ENCODE data around the gene F8. TPM values are rescaled to one million over a fixed set of nuclear protein-coding genes. Genes with fewer than 3 reads are reported as not detected.

The F8 gene
- total RNA-seq, 1 experiment from 2014 or later: 0.91 TPM

- no peaks in the 10 kb centered on the region for H3K79me2 ChIP-seq (ENCODE audit: low read length)
- H3K9me3 ChIP-seq (ENCODE audit: low read length): no peaks in the 10 kb centered on the region
- BruUV-seq (replicated peaks): no TSS peak
- DNase-seq (no peak), ATAC-seq (no peak)
- ChIA-PET CTCF (no interaction called here), POLR2A (ENCODE audit: unreplicated experiment) (no interaction called here)
- no peaks in the 10 kb centered on the region for H4K20me1 ChIP-seq (ENCODE audit: low read length)
- H3K4me1 ChIP-seq (ENCODE audit: insufficient read depth, low read length): no peaks in the 10 kb centered on the region
- no peak overlapping the region for H3K27ac ChIP-seq (ENCODE audit: low read length)
- no peaks in the 10 kb centered on the region for H3K27me3 ChIP-seq (ENCODE audit: low read length)
- no peak overlapping the region for H3K4me2 ChIP-seq (ENCODE audit: low read length)
- H3K9ac ChIP-seq (ENCODE audit: low read length): no peak overlapping the region
- H3K9me2 ChIP-seq (replicated peaks; ENCODE audit: low read length): no peaks in the 10 kb centered on the region
- no peaks in the 10 kb centered on the region for H3K36me3 ChIP-seq (ENCODE audit: low read depth, low read length)
- no peaks in the 10 kb centered on the region for H3F3A ChIP-seq (ENCODE audit: low read length, unreplicated experiment)
- TF ChIP-seq CTCF (conservative IDR thresholded peaks at IDR 0.05; ENCODE audit: low read depth, low read length) (no peak), EZH2 (IDR thresholded peaks at IDR 0.05; ENCODE audit: low read length, unreplicated experiment) (no peak), EZH2phosphoT487 (IDR thresholded peaks at IDR 0.05; ENCODE audit: borderline replicate concordance, low read length) (no peak)
- H2AFZ ChIP-seq (ENCODE audit: low read length): no peak overlapping the region
- H3K4me3 ChIP-seq (ENCODE audit: low read length): no peak overlapping the region
- intact Hi-C loops (cut with micrococcal nuclease): no loop called here
Observed at GRCh38 chrX:155001873-155002272, 20.6 kb downstream of the F8 start.

GRCh38 chrX:155000841-155001240, 21.7 kb downstream of the F8 start:
- ChIA-PET CTCF (no interaction called here), POLR2A (ENCODE audit: unreplicated experiment) (no interaction called here)
- H3K27me3 ChIP-seq (ENCODE audit: low read length): no peaks in the 10 kb centered on the region
- intact Hi-C loops (cut with micrococcal nuclease): no loop called here
- no peak overlapping the region for H2AFZ ChIP-seq (ENCODE audit: low read length)
- BruUV-seq (replicated peaks): no TSS peak
- no peak for TF ChIP-seq EZH2phosphoT487 (IDR thresholded peaks at IDR 0.05; ENCODE audit: borderline replicate concordance, low read length)
- no peak for TF ChIP-seq EZH2 (IDR thresholded peaks at IDR 0.05; ENCODE audit: low read length, unreplicated experiment)
- no peak overlapping the region for H3K4me3 ChIP-seq (ENCODE audit: low read length)
- no peaks in the 10 kb centered on the region for H4K20me1 ChIP-seq (ENCODE audit: low read length)
- no peaks in the 10 kb centered on the region for H3K4me1 ChIP-seq (ENCODE audit: insufficient read depth, low read length)
- no peaks in the 10 kb centered on the region for H3F3A ChIP-seq (ENCODE audit: low read length, unreplicated experiment)
- ATAC-seq: no peak
- H3K79me2 ChIP-seq (ENCODE audit: low read length): no peaks in the 10 kb centered on the region
- no peak overlapping the region for H3K9ac ChIP-seq (ENCODE audit: low read length)
- no peak for DNase-seq
- H3K36me3 ChIP-seq (ENCODE audit: low read depth, low read length): no peaks in the 10 kb centered on the region
- no peak overlapping the region for H3K4me2 ChIP-seq (ENCODE audit: low read length)
- no peaks in the 10 kb centered on the region for H3K9me2 ChIP-seq (replicated peaks; ENCODE audit: low read length)
- no peaks in the 10 kb centered on the region for H3K9me3 ChIP-seq (ENCODE audit: low read length)
- no peak overlapping the region for H3K27ac ChIP-seq (ENCODE audit: low read length)

- CTCF ChIA-PET: no interaction called here
- DNase-seq (no peak), ATAC-seq (no peak)
- no peaks in the 10 kb centered on the region for H3K4me1 ChIP-seq (ENCODE audit: insufficient read depth, low read length)
- no peak overlapping the region for H3K27ac ChIP-seq (ENCODE audit: low read length)
- POLR2A ChIA-PET (ENCODE audit: unreplicated experiment): no interaction called here
- no peak overlapping the region for H2AFZ ChIP-seq (ENCODE audit: low read length)
- BruUV-seq (replicated peaks): no TSS peak
- H3K4me3 ChIP-seq (ENCODE audit: low read length): no peak overlapping the region
- H3K9me3 ChIP-seq (ENCODE audit: low read length): no peaks in the 10 kb centered on the region
- no peak overlapping the region for H3K4me2 ChIP-seq (ENCODE audit: low read length)
- TF ChIP-seq EZH2 (IDR thresholded peaks at IDR 0.05; ENCODE audit: low read length, unreplicated experiment) (no peak), CTCF (conservative IDR thresholded peaks at IDR 0.05; ENCODE audit: low read depth, low read length) (no peak)
- H3K79me2 ChIP-seq (ENCODE audit: low read length): no peaks in the 10 kb centered on the region
- no peak overlapping the region for H3K9ac ChIP-seq (ENCODE audit: low read length)
- no peaks in the 10 kb centered on the region for H3K27me3 ChIP-seq (ENCODE audit: low read length)
- no peaks in the 10 kb centered on the region for H3K9me2 ChIP-seq (replicated peaks; ENCODE audit: low read length)
- intact Hi-C loops (cut with micrococcal nuclease): no loop called here
- no peaks in the 10 kb centered on the region for H4K20me1 ChIP-seq (ENCODE audit: low read length)
- H3F3A ChIP-seq (ENCODE audit: low read length, unreplicated experiment): no peaks in the 10 kb centered on the region
- H3K36me3 ChIP-seq (ENCODE audit: low read depth, low read length): no peaks in the 10 kb centered on the region
Observed at GRCh38 chrX:154998204-154998880, 24.2 kb downstream of the F8 start.
